G401 (cell line): ENCODE measurements around the gene NTM. TPM values are rescaled to one million over a fixed set of nuclear protein-coding genes. Genes with fewer than 3 reads are reported as not detected.

Experiments
- DNase-seq: peaks from one replicate; pipeline ENCODE4 v3.0.0-alpha.2; 2015; ENCODE audit warnings: low spot score
- in situ Hi-C: cut with HindIII; loops from 2 replicates; pipeline ENCODE4 v1.10.0; 2016; ENCODE audit warnings: low sequenced_read_pairs, mixed read lengths
- total RNA-seq: library from RNA; depleted of rRNA; stranded (reverse); fragments of >200 nt; shearing (Covaris generic); gene quantifications from 2 replicates; pipeline ENCODE4 v1.2.3, GENCODE V29; 2014

Gene NTM
- total RNA-seq, 1 experiment from 2014 or later, result 11.4 TPM

DNA sequence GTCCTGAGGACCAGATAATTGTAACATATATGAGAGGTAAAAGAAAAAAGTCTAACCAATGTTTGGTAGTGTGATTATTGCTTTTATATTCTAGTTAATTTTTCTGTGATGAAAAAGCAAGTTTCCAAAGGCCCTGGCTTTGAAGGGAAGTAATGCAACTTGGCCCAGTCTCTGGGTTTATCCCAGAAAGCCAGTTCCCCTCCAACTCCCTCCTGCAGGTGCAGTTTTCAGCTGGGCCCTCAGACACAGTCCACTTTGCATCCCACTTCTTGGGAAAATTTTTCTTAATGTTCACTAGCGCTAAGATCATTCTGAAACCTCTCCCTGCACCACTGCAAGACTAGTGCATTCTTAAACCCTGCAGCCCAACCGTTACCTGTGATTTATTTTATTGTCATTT, 586.8 kb downstream of the NTM start:
- in situ Hi-C loops, result no loop called here

DNA sequence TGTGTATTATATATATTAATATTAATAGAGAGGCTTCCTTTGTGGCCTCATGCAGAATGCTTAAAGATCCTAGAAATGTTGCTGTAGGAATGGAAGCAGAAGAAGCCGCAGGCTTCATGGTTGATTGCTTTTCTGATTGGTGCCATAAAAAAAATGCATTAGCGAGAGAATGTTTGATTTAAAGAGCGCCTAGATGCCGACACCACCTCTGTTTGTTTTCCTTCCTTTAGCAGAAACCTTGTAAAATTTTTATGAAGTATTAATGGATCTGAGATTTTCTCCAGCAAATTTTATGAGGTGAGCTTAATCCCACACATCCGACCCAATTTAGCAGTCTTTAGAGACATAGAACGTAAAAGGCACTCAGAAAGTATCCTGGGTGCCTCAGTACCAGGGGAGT, 587.5 kb downstream of the NTM start:
- no peak for DNase-seq
- in situ Hi-C loops, result no loop called here

More for the DNA sequence above, 586.8 kb downstream of the NTM start:
- DNase-seq, result no peak

DNA sequence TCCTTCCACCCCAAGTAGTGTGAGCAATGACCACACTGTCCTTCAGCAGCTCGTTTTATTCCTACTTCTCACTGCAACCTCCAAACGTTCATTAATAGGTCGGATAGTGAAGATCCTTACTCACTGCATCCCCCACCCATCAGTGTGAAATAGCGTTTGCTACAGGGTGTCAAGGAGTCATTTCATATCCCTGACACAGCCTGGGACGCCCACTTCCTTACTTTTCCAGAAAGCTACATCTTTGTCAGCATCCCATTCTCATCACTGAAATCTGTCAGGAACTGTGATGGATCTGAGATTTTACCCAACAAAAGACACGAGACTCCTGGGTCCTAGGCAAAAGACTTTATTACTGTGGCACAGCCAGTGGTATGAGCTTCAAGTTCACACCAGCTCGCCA, 592.4 kb downstream of the NTM start:
- in situ Hi-C loops, result no loop called here
- no peak for DNase-seq

DNA sequence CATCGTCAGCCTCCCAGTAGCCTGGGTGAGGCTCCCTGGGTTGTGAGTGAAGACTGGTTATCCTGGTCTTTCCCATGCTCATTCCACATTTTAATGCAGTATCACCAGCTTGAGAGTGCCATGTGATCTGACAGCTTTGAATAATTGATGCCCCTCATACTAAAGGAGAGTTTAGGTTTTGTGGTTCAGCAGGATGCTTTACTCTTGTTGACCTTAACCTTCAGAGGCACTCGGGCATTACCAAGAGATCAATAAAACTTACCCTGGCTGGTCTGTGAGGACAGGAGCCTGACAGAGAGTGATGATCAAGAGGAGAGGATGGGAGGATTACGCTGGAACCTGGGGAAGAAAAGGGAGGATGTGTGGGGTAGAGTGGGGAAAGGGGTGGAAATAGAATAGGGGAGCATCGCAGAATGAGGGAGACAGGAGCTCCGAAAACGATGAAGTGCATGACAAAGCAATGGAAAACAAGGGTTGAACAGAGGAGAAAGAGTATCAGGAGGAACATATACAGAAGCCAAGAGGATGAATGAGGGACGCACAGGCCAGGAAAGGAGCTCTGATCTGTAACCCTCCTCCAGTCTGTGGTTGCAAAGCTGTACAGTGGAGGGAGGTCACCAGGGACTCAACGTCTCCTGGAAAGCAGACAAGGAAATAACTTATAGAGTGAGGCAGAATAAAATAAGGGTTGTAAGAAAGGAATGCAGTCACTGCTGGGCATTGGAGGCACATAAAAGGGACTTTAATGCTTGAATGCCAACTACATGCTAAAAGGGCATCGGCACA, 594.5 kb downstream of the NTM start:
- DNase-seq, result no peak
- in situ Hi-C loops, result no loop called here

DNA sequence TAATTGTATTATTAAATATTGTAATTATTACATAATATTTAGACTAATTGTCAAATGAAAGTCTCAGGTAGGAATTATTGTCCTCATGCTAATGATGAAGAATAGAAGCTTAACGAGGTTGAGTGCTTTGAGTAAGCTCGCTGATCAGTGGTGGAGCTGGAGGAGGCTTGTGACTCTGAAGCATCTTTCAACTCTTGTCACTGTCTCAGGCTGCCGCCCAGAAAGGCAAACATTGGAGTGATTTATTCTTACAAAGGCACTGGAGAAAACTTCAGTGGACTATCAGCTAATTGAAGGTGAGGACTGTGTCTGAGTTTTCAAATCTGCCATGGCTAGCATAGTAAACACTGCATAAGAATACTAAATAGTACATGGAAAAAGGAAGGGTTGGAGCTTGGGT, 595.1 kb downstream of the NTM start:
- no peak for DNase-seq
- in situ Hi-C loops, result no loop called here

DNA sequence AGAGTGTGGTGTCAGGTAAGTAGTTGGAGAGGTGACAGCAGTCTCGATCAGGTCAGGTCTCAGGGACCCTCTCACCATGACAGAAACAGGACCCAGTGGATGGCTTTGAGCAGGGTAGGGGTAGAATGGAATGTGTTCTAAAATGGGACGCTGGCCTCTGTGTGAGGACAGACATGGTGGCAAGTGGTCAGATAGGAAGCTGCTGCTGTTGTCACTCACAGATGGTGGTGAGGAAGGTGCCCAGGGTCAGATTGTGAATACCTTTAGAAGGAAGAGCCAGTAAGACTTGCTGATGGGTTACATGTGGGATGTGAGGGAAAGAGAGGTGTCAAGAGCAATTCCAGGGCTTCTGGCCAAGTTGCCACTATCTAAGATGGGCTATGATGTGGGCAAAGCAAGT, 596.3 kb downstream of the NTM start:
- no peak for DNase-seq
- in situ Hi-C loops, result no loop called here

DNA sequence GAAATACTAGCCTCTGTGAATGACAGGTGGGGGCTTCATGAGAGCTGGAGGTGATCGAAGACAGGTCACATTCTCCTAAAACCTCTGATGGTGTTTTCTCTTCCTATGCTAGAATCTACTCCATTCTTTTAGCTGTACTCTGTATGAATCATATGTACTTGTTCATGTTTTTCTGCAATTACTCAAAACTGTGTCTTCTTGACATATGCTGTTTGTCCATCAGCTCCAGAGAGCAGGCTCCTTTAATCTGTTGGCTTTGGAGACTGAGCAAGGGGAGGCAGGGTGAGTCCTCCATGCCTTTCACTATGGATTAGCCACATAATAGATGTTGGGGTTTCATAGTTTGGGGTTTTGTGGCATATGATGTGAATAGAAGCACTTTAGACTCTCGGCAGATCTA, 598.8 kb downstream of the NTM start:
- DNase-seq, result no peak
- in situ Hi-C loops, result no loop called here

DNA sequence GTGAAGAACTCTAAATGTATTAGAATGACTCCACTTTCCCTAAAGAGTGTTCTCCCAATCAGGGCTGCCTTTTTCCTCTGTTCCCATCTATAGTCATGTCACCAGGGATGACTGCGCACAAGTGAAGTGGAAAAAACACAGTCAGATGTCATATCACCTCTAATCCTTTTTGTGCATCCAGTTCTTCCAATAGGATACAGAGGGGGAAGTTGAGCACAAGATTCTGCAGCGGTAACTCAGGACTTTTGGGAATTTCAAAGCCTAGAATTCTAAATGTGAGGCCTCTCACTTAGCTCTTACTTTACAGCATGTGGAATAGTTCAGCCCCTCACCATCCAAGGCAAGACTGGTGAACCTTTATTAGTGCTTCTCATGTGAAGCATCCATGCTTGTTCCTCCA, 602.6 kb downstream of the NTM start:
- in situ Hi-C loops, result no loop called here
- DNase-seq, result peak; percentile 57

DNA sequence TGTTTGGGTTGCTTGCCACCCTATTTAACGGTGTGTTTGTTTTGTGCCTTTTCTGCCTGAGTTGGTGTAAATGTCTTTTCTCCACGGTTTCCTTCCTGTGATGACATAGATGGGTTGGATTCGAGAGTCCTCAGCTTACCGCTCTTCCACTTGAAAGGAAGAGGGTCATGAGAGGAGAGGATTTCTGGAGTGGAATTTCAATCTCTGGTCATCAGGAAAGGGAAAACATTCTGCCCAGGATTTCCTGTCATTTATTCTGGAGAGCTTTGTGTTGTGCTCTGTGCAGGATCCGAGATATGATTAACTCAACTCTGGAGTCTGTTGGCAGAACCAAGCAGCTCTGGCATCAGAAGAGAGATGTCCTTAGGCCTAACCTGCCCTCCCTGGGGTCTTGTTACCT, 605.2 kb downstream of the NTM start:
- in situ Hi-C loops, result no loop called here
- no peak for DNase-seq

DNA sequence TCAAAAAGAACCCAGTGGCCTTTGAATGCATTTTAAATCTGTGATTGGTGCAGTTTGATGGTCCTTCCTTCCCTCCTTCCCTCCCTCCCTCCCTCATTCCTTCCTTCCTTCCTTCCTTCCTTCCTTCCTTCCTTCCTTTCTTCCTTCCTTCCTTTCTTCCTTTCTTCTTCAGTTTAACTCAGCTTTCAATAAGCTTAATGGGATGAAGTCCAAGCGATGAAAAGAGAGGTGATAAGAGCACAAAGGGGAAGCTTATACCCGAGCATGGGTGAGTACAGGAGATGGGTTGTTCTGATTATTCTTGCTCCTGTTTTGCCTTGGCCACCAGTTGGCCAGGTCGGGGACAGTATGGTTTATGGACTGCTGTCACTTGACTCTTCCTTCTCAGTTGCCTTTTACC, 605.6 kb downstream of the NTM start:
- DNase-seq, result no peak
- in situ Hi-C loops, result no loop called here

DNA sequence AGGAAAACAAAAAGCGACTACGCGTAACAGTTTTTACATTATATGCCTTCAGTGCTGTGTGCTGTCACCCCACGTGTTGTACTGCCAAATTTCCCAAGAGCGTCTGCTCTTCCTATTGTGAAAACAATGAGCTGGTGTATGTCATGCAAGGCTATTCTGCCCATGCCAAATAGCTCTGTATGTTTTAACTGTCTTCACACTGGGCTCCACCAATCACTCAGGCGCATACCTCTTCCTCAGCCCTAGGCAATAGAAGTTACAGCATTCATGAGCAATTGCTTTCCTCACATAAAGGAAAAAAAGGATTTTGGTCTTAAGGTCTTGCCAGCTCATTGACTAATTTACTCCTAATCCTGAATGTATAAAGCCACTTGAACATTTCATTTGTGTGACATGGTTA, 606.8 kb downstream of the NTM start:
- peak; percentile 72 for DNase-seq
- in situ Hi-C loops, result no loop called here

DNA sequence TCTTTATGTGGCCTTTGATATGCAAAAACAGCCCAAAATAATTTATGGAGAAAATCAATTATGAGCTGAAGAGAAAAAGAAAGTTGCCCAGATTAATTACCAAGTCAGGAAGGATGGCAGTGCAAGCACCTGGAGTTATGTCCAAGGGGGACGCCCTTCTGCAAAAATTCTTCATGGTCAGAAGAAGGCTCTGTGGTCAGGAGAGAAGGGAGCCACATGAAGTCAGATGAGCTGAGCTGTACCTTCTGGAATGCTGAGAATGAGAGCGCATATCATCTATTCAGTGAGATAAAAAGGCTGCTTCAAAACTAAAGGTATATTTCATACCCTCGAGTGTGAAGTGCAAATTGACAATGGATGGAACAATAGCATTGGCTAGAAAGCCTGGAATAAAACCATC, 607.4 kb downstream of the NTM start:
- no peak for DNase-seq
- in situ Hi-C loops, result no loop called here

DNA sequence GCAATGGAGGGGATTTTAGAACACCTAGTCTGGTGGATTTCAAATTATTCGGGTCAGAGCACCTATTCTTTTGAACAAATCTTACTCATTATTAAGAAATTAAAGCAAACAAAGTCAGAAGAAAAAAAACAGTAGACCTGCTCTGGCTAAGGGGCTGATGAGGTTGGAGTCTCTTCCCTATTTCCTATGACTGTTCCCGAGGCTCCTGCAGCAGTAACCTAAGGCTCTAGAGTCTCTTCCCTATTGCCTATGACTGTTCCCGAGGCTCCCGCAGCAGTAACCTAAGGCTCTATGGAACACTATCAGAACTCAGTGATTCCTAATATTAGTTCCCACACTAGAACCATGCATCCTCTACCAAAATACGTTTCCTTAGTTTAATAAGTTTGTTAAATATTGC, 607.9 kb downstream of the NTM start:
- no peak for DNase-seq
- in situ Hi-C loops, result no loop called here

DNA sequence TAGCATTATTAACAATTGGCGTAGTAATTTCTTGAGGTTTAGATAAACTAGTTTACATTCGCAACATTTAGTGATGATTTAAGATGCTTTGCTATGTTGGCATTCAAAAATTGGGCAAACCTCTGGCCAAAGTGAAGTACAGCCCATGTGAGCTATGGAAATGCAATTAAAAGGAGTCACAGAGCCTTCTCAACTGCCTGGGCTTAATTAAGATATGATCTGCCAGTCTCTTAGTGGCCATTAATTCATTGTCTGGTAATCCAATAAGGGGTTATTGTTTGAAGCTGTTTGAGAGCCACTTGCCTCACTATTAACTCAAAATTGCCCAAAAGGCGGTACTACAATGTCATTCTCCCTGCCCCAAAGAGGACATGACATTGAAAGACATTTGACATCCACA, 608.9 kb downstream of the NTM start:
- in situ Hi-C loops, result no loop called here
- DNase-seq, result no peak

DNA sequence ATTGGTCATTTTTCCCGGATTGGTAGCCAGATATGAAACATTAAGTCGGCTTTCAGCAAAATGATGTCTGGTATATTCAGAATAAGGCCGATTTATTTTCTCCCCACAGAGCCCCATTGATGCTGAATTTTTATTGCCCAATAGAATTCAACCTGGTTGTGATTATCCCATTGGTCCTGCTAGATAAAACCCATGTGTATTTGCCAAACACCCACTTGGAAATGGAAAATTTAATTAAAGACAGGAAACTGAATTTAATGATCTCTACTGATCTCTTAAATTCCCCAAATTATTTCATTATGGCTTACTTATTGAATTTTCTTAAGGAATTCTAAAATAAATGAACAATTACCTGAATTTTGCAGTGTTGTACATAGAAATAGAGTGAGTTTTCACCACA, 609.8 kb downstream of the NTM start:
- in situ Hi-C loops, result no loop called here
- no peak for DNase-seq

DNA sequence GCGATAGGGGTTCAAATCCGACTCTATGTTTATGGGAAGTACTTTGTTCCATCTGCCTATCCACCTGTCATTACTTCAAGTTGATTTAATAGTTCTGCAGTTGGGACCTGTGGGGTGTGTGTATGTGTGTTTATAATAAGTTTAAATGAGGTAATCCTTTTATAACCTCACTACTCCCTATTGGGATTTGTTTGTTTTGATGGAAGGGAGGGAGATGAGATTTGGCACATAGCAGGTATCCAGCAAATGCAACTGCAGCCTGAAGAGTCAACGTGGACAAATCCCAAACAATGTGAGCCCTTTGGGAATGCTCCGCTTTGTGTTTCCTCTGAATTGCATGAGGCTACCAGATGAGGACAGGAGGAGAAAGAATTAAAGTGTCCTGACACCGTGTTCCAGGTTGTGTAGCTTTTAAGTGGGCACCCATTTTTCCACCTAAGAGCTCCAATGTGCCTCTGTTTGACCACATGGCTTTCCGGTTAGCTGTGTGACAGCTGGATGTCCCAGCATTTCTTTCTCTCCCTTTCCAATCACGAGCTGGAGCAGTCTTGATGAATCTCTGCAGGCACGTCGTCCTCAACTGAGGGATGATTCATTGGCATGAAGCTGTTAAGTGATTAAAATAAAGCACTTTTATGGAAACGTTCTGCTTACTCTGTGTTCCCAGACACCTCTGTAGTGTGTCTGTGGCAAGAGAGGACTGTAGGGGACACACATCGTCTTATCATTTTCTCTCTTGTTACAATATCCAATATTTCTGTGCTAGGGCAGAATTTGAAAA, 610.7 kb downstream of the NTM start:
- DNase-seq, result no peak
- in situ Hi-C loops, result no loop called here

DNA sequence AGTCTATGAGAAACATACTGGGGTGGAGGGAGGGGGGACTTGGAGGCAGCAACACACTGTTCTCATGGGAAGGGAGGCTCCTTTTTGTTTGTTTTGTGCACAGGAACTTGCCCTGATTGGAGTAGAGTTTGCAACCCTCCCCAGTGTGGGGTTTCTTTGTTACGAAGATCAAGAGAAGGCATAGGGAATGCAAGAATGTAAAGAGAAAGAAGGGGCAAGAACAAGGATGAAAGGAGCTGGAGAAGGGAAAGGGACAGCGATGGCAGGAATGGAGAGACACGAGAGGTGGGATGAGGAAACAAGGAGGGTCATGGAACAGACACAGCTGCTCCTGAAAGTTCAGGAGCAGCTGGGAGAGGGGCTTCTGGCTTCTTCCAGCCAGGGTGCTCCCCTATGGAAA, 611.7 kb downstream of the NTM start:
- in situ Hi-C loops, result no loop called here
- DNase-seq, result no peak

DNA sequence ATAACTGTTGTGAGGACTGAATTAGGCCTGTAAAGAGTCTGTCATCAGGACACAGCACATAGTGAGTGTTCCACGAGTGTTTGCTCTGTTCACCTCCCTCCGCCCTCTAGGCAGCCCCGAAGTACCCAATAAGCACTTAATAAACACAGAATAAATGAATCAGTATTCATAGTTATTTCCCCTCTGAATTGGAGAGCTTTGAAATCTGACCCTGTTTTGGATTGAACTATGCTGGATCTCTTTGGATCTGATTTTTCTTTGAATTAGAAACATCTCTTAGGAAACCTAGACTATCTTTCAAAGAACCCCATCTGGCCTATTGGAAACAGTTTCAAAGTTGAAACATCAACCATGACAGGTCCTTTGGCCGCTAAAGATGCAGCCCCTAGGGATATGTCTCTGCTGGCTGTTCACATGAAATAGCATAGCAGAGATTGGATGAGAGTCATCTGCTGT, 615.5 kb downstream of the NTM start:
- in situ Hi-C loops, result no loop called here
- no peak for DNase-seq

DNA sequence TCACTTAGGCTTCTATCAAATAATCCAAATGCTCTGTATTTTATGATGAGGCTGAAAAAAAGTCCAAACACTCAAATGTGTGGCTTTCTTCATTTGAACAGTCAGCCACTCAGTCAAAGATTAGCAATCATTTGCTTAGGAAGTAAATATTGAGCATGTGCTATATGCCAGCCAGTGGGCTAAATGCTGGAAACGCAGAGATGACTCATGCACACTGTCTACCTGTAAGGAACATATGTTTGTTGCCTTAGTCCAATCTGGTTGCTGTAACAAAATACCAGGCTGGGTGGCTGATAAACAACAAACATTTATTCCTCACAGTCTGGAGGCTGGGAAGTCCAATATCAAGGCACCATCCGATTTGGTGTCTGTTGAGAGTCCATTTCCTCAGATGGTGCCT, 617.3 kb downstream of the NTM start:
- in situ Hi-C loops, result no loop called here
- DNase-seq, result no peak

DNA sequence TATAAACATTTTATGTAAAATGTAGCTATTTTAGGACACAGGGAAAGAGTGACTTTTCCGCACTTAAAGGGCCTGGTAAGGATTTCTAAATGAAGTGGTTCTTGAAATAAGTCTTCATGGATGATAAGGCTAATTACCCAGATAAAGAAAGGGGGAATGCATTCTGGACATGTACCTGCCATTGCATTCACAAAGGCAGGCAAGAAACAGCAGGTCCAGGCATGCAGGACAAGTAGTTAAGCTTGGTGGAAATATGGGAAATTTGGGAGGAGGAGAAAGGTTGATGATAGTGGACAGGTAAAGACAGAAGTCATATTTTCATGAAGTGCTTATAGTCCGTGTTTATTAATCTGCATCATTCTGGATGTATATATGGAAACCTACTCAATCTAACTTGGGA, 621.2 kb downstream of the NTM start:
- in situ Hi-C loops, result no loop called here
- no peak for DNase-seq

DNA sequence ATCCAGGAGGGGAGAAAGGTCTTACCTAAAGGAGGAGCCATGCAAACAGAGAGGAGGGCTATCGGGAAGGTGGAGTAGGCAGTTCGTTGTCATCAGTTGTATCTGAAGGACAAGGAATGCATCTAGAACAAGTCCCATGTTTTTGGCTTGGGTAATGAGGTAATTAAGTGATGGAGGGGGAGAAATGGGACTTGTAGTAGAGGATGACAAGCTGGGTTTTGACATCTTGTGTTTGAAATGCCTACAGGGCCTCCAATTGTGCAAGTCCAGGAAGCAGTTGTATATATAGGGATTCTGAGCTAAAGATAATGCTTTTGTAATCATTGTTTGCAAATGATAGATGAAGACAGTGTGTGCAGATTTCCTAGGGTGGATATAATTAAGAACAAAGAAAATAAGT, 622.8 kb downstream of the NTM start:
- in situ Hi-C loops, result no loop called here
- DNase-seq, result no peak
